PC-3 (cell line): ENCODE results near the gene ZKSCAN4.

Experiments
- CTCF ChIP-seq: fragments of 300-600 bp; sonication (generic); conservative IDR thresholded peaks from 2 replicates; pipeline ENCODE4 v1.5.1; 2017; ENCODE audit warnings: antibody characterized with exemption, low read depth, mild to moderate bottlenecking, low read length
- EZH2 ChIP-seq: fragments of 300-600 bp; sonication (generic); IDR thresholded peaks from one replicate; pipeline ENCODE4 v1.6.1; 2017; ENCODE audit warnings: antibody characterized with exemption, mild to moderate bottlenecking, low read length; ENCODE audit not compliant: unreplicated experiment

- TF ChIP-seq CTCF: no peak
- TF ChIP-seq EZH2: no peak
These were observed 38.9 kb downstream of the ZKSCAN4 start for GRCh38 chr6:28213213-28213523.
